HG02884 (cell line): ENCODE data around the gene UNC45B.
"Not testable (repeated sequence)": the region's sequence is repeated elsewhere in the genome, so short reads cannot be mapped to it uniquely, and the experiment has no call there.

ENCODE experiments used
- ATAC-seq: cut with Tn5 transposase; IDR thresholded peaks from one replicate; pipeline ENCODE4 v1.9.1; 2021; ENCODE audit warnings: mild to moderate bottlenecking, moderate library complexity; ENCODE audit not compliant: unreplicated experiment

UNC45B gene

GRCh38 chr17:35138218-35138617 is 9.4 kb upstream of the UNC45B start:
- no peak for ATAC-seq

- peak; percentile 73 for ATAC-seq
These were observed 5.7 kb upstream of the UNC45B start, which contains the start of gene NLE1 for GRCh38 chr17:35141681-35142466. Gene NLE1, minus strand, starts transcription at chr17:35142303. Its CDS starts 28 bp downstream, at chr17:35142275.

GRCh38 chr17:35142467-35142796 is 5.2 kb upstream of the UNC45B start:
- ATAC-seq = no peak

- ATAC-seq = no peak
These were observed 2.8 kb upstream of the UNC45B start for GRCh38 chr17:35144840-35145239.

- no peak for ATAC-seq
These were observed 1.3 kb upstream of the UNC45B start for GRCh38 chr17:35146214-35146833.

- ATAC-seq = no peak
These were observed 527 bp downstream of the UNC45B start for GRCh38 chr17:35148144-35148543.

- ATAC-seq = no peak
These were observed 2.3 kb downstream of the UNC45B start for GRCh38 chr17:35149941-35150340.

- not testable (repeated sequence) for ATAC-seq
These were observed 3.5 kb downstream of the UNC45B start for GRCh38 chr17:35151080-35151479.

- no peak for ATAC-seq
These were observed 5.0 kb downstream of the UNC45B start for GRCh38 chr17:35152421-35153140.

GRCh38 chr17:35154196-35155165 is 6.9 kb downstream of the UNC45B start:
- no peak for ATAC-seq

- no peak for ATAC-seq
These were observed 7.6 kb downstream of the UNC45B start for GRCh38 chr17:35155246-35155645.

- no peak for ATAC-seq
These were observed 12.3 kb downstream of the UNC45B start for GRCh38 chr17:35159940-35160339.

GRCh38 chr17:35160354-35161201 is 13.0 kb downstream of the UNC45B start:
- no peak for ATAC-seq

- ATAC-seq = no peak
These were observed 13.7 kb downstream of the UNC45B start for GRCh38 chr17:35161281-35161761.

GRCh38 chr17:35162755-35163154 is 15.1 kb downstream of the UNC45B start:
- no peak for ATAC-seq

GRCh38 chr17:35163886-35164285 is 16.3 kb downstream of the UNC45B start:
- no peak for ATAC-seq

- no peak for ATAC-seq
These were observed 17.1 kb downstream of the UNC45B start for GRCh38 chr17:35164716-35165115.

GRCh38 chr17:35166526-35166925 is 18.9 kb downstream of the UNC45B start:
- ATAC-seq = no peak

GRCh38 chr17:35167046-35167445 is 19.4 kb downstream of the UNC45B start:
- no peak for ATAC-seq

- no peak for ATAC-seq
These were observed 20.0 kb downstream of the UNC45B start for GRCh38 chr17:35167666-35168065.
